ENCODE data around the gene MTUS2.

- TF ChIP-seq POLR2A (IDR thresholded peaks at IDR 0.05; ENCODE audit: low read length) = no peak
- TF ChIP-seq GATA1 (IDR thresholded peaks at IDR 0.05; ENCODE audit: low read depth, low read length) = no peak
These were observed 683.1 kb downstream of the MTUS2 start for GRCh38 chr13:29503041-29503837.

All from erythroblast (primary cell).